ENCODE measurements around the gene SYT3.
A peak's percentile ranks its signal among the peaks of the same experiment; 100 is the strongest.

SYT3 gene

DNA sequence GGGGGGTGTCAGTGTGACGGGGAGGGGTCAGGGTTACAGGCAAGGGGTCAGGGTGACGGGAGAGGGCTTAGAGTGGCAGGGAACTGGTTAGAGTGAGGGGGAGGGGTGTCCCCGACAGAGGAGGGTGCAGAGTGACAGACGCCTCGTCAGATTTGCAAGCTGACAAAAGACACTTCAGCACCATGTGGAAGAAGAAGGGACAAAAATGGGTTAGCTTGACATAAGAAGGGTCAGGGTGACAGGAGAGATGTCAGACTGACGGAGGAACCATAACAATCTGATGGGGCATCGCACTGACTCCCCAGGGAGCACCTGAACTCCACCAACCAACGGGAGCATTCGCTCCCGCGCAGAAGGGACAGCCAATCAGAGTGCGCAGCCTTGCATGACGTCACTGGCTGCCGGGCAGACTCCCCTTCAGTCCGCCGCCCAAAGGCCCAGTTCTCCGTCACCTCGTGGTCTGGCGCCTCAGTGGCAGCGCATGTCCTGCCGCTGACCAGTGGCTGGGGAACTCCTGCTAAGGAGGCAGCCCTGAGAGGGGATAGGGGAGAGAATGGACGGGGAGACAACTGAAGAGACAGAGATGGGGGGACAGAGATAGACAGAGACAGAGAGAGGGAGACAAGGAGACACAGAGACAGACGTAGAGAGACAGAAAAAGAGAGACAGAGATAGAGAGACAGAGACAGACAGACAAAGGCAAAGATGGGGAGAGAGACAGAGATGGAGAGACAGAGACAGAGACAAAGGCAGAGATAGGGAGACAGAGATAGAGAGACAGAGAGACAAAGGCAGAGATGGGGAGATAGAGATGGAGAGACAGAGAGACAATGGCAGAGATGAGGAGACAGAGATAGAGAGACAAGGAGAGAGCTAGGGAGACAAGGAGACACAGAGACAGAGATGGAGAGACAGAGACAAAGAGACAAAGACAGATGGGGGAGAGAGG lies 39.8 kb upstream of the SYT3 start:
- no peaks in the 10 kb centered on the region for H3K27me3 ChIP-seq (ENCODE audit: insufficient read depth, poor library complexity, severe bottlenecking)
- H3K27ac ChIP-seq (replicated peaks), result no peak overlapping the region
- H3K4me3 ChIP-seq (replicated peaks; ENCODE audit: insufficient read depth, low read length), result no peak overlapping the region
- no peak for TF ChIP-seq GABPA (IDR thresholded peaks at IDR 0.05; ENCODE audit: low read depth)
- TF ChIP-seq REST (IDR thresholded peaks at IDR 0.05; ENCODE audit: insufficient replicate concordance, low read depth), result no peak
- no peak for TF ChIP-seq POLR2AphosphoS5 (IDR thresholded peaks at IDR 0.05; ENCODE audit: low read depth)
- no peak for TF ChIP-seq CTCF (IDR thresholded peaks at IDR 0.05; ENCODE audit: insufficient read depth, low read length)
- no peak for TF ChIP-seq SPI1 (IDR thresholded peaks at IDR 0.05; ENCODE audit: borderline replicate concordance, low read depth)
- DNase-seq (ENCODE audit: low read depth in 1 of 2, low spot score in 1 of 2), result peak; percentile 28 to 61

GRCh38 chr19:50678323-50678722 lies 38.6 kb upstream of the SYT3 start:
- Histone ChIP-seq H3K27ac (replicated peaks) (no peak overlapping the region), H3K27me3 (ENCODE audit: insufficient read depth, poor library complexity, severe bottlenecking) (no peaks in the 10 kb centered on the region)
- no peak for DNase-seq (ENCODE audit: low read depth in 1 of 2, low spot score in 1 of 2)

More at GRCh38 chr19:50678323-50678722, 38.6 kb upstream of the SYT3 start:
- H3K4me3 ChIP-seq (replicated peaks; ENCODE audit: insufficient read depth, low read length), result no peak overlapping the region
- TF ChIP-seq CTCF (IDR thresholded peaks at IDR 0.05; ENCODE audit: insufficient read depth, low read length), result no peak
- no peak for TF ChIP-seq REST (IDR thresholded peaks at IDR 0.05; ENCODE audit: insufficient replicate concordance, low read depth)
- TF ChIP-seq GABPA (IDR thresholded peaks at IDR 0.05; ENCODE audit: low read depth), result no peak
- no peak for TF ChIP-seq SPI1 (IDR thresholded peaks at IDR 0.05; ENCODE audit: borderline replicate concordance, low read depth)
- no peak for TF ChIP-seq POLR2AphosphoS5 (IDR thresholded peaks at IDR 0.05; ENCODE audit: low read depth)

All from HL-60 (cell line).